RPMI7951 (cell line): ENCODE results near the gene TNC. TPM values are rescaled to one million over a fixed set of nuclear protein-coding genes. Genes with fewer than 3 reads are reported as not detected.
A peak's percentile ranks its signal among the peaks of the same experiment; 100 is the strongest.

Experiments
- DNase-seq: peaks from one replicate; pipeline ENCODE4 v3.0.0-alpha.2; 2012; ENCODE audit warnings: low read depth
- total RNA-seq: library from RNA; depleted of rRNA; stranded (reverse); fragments of >200 nt; shearing (Covaris generic); gene quantifications from 2 replicates; pipeline ENCODE4 v1.2.3, GENCODE V29; 2014

Gene TNC
- total RNA-seq, 1 experiment from 2014 or later: 188 TPM

DNA sequence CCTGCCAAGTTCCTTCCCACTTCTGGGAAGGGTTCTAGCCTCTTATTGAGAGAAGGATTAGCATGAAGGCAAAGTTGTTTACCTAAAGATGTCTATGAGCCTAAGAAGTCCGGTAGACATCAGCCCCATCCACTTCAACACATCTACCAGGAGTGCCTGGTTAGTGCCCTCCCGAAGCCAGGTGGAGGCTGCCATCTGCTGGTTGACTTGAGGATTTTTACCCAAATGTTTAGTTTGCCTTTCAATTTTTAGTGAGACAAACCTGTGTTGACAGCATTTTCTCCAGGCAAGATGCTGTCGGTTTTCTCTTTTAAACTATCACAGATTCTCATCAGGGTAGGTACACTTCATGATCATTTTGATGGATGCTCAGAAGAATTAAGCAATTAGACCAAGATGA lies 104.0 kb downstream of the TNC start:
- DNase-seq: peak; percentile 70

DNA sequence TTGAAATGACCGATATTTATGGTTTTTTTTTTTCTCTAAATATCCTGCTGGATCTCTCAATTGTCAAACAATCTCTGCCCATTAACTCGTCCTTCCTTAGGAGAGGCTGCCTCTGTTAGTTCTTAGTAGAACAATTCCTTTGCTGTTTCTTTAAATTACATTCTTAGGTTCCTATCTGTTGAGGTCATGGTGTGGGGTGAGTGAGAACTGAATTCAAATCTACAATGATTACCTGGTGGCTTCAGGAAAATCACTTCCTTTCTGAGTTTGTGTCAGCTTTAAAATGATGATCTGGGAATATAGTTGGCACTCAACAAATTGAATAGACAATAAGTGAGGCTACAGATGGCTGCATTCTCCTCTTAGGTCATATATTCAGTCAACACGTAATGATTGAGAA lies 105.5 kb downstream of the TNC start:
- DNase-seq: no peak

DNA sequence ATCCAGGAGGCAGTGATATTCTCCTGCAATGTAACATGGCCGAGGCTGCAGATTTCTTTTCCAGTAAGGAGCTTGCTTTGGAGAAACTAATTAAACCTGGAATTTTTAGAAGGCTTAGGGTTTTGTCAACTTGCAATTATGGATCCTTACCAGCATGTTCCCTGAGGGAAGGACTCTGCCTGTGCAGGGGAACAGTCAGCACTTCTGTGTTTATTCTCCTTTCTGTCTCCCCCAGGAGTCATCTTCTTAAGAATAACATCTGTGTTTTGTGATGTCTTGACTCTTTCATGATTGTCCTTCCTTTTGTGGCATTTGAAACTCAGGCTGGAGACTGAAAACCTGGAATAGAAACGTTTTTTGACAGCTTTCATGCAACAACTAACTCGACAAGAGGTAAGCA lies 107.1 kb downstream of the TNC start:
- DNase-seq: no peak

DNA sequence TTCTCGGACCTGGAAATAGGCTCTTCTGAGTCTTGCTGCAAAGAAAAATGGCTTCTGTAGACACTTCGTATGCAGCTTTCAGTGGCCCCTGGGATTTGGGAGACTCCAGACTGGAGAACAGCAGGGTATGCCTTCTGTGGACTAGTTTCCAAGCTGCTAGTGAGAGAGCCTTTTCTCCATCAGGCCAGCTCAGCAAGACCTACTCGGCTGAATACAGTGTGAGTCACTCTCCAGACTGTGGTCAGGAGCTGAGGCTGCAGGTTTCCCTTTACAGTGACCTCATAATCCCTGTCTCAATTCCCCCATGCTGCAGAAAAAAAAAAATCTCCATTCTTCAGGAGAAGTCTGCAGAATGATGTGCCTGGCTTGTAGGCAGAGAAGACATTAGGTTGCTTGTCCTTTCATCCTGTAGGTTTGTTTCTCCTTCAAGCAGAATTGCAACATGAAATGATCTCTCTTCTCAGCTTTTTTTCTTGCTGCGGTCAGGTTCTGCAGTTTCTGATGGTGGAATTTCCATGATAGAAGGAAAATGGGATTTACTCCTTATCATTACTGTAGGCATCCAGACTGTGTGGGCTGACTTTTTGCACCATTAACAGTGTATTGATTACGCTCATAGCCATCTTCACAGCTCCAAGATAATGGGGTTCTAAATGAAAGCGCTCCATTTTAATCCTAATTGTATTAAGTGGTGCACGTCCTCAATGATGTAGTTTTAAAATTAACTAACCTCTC lies 109.3 kb downstream of the TNC start:
- peak; percentile 92 for DNase-seq

DNA sequence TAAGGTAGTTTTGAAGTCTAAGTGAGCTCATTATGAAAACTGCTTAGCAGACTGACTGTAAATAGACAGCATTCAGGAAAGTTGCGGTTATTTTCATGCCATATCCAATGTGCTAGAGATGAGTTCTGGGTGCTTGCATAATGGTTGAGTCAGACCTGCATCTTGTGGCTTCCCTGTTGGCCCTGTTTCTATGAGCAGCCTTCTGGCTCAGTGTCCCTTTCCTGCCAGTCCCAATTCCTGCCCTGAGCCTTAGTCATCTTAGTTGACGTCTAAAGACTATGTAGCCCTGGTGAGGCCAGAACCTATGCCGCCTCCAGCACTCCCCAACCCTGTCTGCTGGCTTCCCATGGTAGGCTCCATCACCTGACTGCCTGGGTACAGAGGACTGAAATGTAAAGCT lies 111.3 kb downstream of the TNC start:
- peak; percentile 96 for DNase-seq

DNA sequence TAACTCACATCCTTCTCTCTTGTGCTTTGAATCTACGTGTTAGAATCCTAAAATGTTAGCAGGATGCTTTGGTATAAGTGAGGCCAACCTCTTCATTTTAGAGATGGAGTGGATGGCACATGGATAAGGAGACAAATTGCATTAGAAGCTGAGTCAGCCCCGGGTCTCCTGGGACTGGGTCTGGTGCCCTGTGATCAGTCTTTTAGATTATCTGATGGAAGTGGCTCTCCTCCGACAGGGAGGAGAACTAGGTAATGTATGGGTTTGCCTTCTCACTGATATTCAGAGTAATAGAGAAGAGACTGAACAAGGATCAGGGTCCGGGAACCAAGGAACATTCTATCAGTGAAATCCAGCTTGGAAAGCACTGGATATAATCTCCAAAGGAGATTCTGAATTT lies 112.6 kb downstream of the TNC start:
- no peak for DNase-seq

DNA sequence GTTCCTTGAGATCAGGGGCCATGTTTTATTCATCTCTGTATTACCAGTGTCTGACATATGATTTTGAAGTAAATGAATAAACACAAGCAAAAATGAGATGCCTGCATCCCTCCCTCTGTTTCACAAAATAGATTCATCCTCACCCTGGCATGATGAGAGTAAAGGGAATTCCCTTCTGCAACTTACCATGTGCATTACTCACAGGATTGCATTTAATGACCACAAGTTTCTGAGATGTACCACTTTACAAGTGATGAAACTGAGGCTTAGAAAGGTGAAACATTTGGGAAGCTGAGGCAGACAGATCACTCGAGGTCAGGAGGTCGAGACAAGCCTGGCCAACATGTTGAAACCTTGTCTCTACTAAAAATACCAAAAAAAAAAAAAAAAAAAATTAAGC lies 113.4 kb downstream of the TNC start:
- DNase-seq: no peak

DNA sequence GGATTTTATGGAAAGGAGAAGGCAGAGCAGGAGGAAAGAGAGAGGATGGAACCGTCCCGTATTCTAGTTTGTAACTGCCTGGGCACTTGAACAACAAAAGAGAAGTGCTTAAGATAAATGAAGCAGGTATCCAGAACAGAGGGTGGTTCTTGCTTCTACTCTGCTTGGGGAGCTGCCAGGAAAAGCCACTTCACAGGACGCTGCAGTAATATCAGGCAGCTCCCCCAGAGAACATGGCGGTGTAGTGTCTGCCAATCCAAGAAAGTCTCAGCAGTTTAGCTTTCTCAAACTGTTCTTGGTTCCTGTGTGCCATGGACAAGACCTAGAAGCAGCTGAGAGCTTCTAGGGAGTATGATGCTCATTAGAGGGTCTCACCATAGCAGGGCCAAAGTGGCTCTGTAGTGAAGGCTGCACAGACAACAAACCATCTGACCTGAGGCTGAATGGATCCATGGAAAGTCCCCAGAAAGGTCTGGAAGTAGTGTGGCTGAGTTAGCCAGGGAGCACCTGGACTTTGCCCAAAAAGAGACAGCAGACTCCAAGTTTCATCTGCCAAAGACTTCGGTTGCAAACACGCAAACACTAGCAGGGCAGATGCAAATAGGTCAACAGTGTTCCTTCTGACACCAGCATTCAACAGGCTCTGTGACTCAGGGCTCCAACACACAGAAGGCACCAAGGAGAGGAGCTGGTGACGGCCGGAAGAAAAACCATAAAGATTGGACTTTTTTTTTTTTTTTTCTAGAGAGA lies 115.4 kb downstream of the TNC start:
- peak; percentile 77 for DNase-seq

DNA sequence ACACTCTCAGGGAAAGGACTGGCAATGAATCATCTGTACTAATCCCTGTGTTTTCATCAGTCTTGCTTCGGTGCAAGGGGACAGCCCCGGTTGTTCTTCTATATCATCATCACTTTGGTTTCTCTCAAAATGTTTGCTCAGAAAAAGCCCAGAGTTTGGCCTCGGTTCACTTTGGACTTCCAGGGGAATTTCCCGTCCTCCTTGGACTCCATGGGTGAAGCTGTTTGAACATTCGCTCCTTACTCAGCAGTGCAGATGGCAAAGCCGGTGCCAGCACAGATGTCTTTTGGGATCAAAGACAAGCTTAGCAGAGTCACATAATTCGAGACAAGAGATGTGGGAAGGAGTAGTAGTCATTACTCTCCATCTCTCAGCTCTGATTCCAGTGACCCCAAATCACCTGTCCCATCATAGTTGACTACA lies 117.7 kb downstream of the TNC start:
- DNase-seq: peak; percentile 79

DNA sequence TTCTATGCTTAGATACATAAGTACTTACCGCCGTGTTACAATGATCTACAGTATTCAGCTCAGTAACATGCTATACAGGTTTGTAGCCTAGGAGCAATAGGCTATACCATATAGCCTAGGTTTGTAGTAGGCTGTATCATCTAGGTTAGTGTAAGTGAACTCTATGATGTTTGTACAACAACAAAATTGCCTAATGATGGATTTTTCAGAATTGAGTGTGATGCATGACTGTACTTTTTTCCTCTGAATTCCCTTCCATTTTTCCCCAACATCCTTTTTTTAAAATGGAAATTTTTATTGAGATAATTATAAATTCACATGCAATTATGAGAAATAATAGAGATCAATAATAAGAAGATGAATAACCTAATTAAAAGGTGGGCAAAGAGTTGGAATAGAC lies 119.6 kb downstream of the TNC start:
- DNase-seq: no peak

DNA sequence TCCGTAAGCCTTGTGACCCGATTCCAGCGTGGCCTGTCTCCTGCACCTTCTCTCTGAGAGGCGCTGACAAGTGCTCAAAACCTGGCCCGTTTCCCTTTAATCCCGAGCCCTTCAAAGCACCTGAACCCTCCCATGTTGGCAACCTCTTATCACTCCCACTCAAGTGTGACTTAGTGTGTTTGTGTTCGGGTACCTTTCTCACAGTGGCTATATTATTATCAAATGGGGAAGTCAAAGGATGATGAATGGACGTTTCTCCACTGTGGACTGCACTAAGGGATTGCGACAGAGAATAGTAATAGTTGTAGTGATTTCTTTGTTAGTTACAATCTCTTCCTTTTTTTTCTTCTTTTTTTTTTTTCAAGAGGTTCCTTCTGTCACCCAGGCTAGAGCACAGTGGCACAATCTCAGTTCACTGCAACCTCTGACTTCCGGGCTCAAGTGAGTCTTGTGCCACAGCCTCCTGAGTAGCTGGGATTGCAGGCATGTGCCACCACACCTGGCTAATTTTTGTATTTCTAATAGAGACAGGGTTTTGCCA lies 122.2 kb downstream of the TNC start:
- DNase-seq: no peak

DNA sequence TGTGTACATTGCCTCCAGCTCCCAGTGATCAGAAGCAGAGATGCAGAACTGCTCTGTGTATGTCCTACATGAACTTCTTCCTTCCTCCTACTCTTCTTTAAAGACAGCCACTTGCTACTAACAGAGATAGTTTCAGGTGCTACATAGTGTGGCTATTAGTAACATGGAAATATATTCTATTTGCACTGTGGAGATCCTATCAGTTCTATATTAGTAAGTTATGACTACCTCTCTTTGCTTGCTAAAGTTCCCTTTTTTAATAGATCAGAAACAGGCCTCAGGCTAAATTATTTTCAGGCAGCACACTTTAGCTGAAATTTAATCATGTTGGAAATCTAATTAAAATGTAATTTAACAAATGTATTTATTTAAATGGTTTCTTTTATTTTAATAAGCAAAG lies 123.2 kb downstream of the TNC start:
- no peak for DNase-seq

DNA sequence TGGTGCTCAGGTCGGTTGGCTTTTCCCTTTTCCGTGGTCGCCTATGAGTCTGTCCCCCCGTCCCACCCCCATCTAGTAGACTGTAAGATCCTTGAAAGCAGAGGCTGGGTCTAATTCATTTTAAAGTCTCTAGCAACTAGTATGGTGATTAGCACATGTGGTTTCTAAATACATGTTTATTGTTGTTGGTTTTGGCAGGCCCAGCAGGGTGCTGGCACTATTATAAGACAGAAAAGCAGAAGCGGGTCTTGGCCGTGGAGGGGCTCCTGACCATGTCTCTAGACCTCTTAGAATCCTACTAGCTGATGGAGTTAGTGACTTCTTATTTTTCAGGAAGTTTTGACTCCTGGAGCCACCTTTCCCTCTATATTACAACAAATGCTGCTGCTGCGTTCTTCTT lies 126.1 kb downstream of the TNC start:
- DNase-seq: no peak

DNA sequence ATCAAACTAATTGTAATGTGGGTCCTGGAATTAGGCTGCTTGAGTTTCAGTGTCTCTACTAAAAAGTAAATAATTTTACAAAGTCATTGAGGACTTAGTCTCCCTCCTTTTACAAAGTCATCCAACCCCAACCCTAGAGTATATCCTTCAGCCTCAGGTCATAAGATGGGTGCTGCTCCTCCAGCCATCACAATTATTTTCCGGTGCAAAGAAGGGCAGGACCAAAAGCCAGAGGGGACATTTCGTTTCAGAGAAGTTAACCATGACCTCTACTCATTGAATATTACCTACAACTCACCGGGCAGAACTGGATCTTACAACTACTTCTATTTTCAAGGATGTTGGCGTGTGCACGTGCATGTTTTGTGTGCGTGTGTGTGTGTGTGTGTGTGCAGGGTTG lies 127.1 kb downstream of the TNC start:
- no peak for DNase-seq

DNA sequence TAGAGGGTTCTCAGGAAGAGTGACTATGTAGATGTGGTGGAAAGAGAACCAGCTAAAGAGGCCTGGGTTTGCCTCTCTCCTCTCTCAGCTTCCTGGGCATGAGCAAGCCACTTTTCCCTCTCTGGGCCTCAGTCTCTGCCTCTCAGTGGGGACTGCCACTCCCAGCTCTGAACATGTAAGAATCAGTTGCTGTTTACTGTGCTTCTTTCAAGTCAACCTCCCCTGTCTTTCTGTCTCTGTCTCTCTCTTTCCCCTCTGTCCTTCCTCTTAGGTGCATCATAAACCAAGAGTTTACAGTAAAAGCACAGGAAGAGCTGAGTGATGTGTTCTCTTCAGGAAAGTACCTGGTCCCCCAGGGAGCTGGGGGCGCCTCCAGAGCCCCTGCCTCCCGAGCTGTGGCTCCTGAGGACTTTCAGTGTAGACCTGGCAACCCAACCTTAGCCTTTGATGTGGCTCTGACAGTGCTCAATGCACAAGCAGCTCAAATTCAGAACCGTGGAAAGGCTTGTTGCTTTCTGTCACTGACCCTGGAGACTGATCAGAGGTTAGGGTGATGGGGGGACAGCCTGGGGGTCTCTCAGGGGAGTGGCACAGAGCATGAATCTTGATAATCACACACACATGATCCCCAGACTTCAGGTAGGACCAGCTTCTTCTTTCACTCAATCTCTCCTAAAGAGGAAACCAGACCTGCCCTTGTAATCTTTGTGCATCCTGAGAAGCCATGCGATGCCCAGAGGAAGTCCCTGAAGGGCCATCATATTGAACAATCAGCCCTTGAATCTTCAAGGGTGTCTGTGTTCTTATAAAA lies 128.2 kb downstream of the TNC start:
- DNase-seq: no peak

DNA sequence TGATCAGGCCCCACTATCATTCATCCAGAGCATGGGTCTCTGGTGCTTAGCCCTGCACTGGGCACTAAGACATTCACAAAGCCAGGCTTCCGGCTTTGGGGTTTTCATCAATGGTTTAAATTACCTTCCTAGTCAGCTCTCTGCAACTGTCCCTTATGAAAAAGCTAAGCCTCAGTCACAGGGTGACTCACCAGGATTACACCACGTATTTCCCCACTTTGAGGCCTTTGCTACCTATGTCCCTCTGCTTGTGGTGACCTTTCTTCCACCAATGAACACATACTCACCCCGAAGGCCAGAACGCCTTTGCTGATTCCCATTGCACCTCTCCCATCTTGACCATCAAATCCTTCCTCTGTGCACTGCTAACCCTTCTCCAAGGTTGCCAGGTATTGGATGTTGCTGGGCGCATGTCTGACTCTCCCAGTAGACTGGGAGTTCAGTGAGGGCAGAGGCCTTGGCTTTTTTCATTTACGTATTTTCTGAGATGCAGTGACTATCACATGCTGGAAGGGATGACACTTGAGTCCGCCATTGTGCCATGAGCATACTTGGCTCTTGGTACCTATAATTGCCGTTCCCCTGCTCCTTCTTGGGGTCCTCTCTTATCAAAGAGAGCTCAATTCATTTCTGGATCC lies 128.9 kb downstream of the TNC start:
- DNase-seq: peak; percentile 72

DNA sequence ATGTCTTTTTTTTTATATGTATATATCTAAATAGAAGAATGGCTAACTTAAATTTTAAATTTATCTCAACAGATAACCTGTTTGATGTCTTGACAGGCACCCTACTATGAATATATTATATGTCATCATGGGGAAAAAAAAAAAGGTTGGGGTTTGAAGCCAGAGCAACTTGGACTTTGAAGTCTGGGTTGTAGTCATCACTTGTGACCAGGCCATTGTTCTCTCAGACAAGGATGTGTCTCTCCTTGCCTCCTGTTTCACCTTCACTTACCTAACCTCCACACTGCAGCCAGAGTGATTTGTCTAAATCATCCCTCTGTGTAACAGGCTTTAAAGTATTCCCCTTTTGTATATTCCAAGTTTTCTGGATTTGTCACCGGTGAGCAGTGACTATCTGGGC lies 130.8 kb downstream of the TNC start:
- DNase-seq: no peak

DNA sequence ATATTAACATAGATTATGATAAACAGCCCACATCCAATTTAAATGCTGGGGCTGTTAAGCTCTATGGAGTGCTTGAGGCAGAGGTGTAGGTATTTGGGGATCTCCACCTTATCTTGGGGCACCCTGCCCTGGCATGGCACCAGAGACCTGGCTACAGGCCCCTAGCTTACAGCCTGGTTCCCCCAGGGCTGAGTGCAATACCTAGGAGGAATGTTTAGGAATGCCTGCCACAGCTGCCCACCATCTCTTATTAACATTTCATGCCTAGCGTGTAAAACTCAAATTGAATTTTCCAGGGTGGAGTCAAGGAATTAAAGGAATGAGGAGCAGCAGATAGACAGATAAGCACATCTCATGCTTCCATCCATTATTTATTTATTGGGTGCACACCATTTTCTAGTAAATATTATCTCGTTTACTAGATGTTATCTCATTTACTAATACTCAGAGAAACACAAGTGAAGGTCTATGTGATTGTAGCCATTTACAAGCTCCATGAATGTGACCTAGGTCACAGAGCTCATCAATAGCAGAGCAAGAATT lies 131.9 kb downstream of the TNC start:
- DNase-seq: no peak

DNA sequence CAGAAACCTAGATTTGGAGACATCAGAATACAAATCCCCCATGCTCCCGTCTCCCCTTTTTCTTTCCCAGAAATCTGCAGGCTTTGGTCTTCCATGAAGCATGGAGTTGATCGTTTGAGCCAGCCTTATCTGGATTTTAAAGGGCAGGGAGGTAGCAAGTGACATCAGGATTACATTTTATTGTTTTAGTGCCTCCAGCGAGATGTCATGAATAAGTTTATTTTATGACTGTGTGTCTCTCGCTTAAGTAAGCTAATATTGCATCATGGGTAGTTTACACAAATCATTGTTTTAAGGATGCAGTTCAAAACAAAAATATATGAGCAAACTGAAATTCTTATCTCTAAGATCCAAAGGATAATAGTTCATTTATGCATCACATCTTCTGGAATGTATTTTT lies 136.9 kb downstream of the TNC start:
- DNase-seq: peak; percentile 26

DNA sequence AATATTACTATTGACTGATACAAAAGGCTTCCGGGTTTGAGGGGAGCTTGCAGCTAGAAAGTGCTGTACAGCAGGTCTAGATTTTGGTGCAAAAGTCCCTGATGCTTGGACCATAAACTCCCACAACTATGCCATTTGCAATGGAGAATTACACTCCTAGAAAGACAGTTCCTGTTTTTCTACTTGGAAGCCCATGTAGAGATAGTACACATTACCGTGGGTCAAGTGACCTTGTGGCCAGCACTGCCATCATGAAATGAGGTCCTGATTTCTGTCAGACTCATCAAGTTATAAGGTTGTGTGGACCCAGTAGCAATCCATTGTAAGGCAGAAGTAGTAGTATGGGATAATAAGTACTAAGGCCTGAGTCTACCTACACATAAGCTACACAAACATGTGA lies 144.7 kb downstream of the TNC start:
- no peak for DNase-seq

DNA sequence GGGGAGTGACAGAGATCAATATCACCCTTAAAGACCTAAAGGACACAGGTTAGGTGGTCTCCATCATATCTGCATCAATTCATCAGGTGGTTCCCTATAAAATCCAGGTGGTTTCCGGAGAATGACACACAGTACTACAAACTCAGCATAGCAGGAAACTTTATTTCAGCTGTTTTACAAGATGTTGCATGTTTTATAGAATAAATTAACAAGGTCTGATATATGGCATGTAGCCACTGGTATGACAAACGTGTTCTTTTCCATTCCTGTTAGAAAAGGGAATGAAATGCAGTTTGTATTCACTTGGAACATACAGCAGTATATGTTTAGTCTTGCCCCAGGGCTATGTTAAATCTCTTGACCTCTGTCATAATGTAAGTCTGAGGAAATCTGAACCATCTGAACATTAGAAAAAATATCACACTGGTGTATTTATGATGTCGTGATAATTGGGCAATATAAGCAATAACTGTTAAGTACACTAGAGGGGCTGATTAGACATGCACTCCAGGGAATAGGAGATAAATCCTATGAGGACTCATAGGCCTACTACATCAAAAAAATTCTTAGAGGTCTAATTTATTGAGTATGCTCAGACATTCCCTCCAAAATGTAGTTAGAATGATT lies 145.3 kb downstream of the TNC start:
- DNase-seq: no peak
